ENCODE results near the gene PRKAB1.

Gene PRKAB1

DNA sequence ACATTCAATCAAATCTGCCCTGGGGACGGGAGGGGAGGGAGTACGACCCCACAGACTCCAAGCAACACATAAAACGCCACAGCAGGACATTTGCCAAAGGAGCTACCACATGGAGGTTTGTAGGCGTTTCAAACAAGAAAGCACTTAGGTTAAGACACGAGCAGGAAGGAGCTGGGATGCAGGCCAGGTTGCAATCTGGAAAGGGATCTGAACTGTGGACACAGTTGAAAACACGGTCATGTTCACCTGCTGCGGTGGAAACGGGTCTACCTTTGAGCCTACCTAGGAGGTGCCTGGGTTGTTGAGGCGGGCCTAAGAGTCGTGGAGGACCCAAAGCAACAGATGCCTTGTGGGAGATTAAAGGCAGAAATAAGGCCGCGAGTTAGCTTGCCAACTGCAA, 18.4 kb downstream of the PRKAB1 start:
- Mint-ChIP-seq H3K9me3 (no peaks in the 10 kb centered on the region), H3K27ac (no peak overlapping the region), H3K4me3 (no peak overlapping the region), H3K4me1 (peaks cover 17% of the 10 kb centered on the region), H3K27me3 (no peaks in the 10 kb centered on the region)
- DNase-seq (no peak), ATAC-seq (no peak)

DNA sequence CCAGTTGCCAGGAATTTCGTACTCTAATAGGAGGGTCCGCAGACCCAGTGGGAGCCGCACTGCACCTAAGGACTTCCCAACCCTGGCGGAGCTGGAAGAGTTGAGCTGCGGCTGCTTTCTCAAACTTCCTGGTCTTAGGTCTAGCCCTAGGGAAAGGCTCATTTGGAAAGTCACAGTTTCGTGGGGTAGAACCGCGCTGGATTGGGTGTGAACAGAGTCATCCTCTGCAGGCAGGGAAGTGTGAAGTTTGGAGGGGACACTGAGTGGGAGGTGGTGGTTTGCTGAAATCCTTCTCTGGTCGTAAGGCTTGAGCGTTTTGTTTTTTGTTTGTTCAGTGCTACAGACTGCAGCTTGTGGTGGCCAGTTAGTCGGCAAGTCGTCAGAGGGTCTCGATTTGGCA, 18.8 kb downstream of the PRKAB1 start:
- peaks cover 13% of the 10 kb centered on the region for H3K4me1 Mint-ChIP-seq
- H3K9me3 Mint-ChIP-seq: no peaks in the 10 kb centered on the region
- DNase-seq: no peak
- H3K27ac Mint-ChIP-seq: peak overlapping the region in 1 of 2 donors; percentile 74
- no peak overlapping the region for H3K4me3 Mint-ChIP-seq
- ATAC-seq: no peak
- H3K27me3 Mint-ChIP-seq: no peaks in the 10 kb centered on the region

DNA sequence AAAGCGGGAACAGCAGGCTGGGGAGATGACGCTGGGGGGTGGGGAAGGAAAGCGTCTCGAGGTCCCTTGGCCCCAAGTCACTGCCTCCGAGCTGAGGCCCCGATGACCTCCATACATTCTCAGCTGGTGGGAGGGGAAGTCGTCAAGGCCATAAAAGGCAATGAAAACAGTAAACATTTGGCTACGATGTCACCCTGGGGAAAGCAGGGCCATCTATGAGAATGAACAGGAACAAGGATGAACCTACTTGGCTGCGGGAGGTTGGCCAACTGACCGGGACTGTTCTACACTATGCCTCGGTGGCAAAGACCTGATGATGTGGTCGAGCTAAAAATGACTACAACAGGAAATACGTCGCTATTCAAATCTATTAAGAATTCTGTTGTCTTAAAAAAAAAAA, 19.5 kb downstream of the PRKAB1 start:
- no peak overlapping the region for H3K27ac Mint-ChIP-seq
- H3K4me3 Mint-ChIP-seq: no peak overlapping the region
- peaks cover 7% of the 10 kb centered on the region for H3K4me1 Mint-ChIP-seq
- no peak for DNase-seq
- ATAC-seq: no peak
- no peaks in the 10 kb centered on the region for H3K9me3 Mint-ChIP-seq
- no peaks in the 10 kb centered on the region for H3K27me3 Mint-ChIP-seq

- Mint-ChIP-seq H3K27ac (peak overlapping the region in 1 of 2 donors; percentile 86), H3K9me3 (no peaks in the 10 kb centered on the region), H3K27me3 (no peaks in the 10 kb centered on the region), H3K4me1 (peaks cover 2% of the 10 kb centered on the region), H3K4me3 (no peak overlapping the region)
- ATAC-seq: no peak
- no peak for DNase-seq
These were observed 19.9 kb downstream of the PRKAB1 start for GRCh38 chr12:119687879-119688278.

DNA sequence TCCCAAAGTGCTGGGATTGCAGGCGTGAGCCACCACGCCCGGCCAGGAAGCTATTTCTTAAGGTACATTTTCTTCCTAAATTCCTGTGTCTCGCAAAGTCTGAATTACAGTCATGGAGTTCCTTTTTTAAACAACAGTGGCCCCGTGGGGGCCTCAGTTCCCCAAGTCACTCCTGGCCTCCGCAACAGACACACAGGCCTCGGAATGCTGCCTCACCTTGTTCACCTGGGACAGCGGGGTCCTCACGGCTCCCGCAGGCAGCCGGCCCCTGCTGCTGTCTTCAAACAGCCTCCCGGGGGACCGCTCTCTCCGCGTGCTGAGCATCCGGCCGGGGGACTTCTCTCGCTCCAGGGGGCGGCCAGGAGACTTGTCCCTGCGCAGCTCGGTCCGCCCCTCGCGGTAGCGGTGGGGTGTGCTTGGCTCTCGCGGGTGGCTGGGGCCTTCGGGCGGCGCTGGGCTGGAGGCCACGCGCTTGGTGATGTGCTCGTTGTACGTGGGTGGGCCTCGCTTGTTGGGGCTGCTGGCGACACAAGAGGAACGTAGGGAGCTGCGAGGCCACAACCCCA, 22.1 kb downstream of the PRKAB1 start:
- Mint-ChIP-seq H3K27me3 (no peaks in the 10 kb centered on the region), H3K9me3 (no peaks in the 10 kb centered on the region), H3K4me3 (no peak overlapping the region), H3K27ac (no peak overlapping the region), H3K4me1 (no peaks in the 10 kb centered on the region)
- no peak for ATAC-seq
- no peak for DNase-seq

GRCh38 chr12:119691202-119691810, 23.4 kb downstream of the PRKAB1 start:
- DNase-seq (no peak), ATAC-seq (no peak)
- Mint-ChIP-seq H3K4me3 (no peak overlapping the region), H3K4me1 (no peaks in the 10 kb centered on the region), H3K27me3 (no peaks in the 10 kb centered on the region), H3K9me3 (no peaks in the 10 kb centered on the region), H3K27ac (no peak overlapping the region)

- Mint-ChIP-seq H3K27ac (no peak overlapping the region), H3K4me3 (no peak overlapping the region), H3K9me3 (no peaks in the 10 kb centered on the region), H3K4me1 (no peaks in the 10 kb centered on the region), H3K27me3 (no peaks in the 10 kb centered on the region)
- ATAC-seq (no peak), DNase-seq (no peak)
These were observed 24.5 kb downstream of the PRKAB1 start for GRCh38 chr12:119692410-119692809.

DNA sequence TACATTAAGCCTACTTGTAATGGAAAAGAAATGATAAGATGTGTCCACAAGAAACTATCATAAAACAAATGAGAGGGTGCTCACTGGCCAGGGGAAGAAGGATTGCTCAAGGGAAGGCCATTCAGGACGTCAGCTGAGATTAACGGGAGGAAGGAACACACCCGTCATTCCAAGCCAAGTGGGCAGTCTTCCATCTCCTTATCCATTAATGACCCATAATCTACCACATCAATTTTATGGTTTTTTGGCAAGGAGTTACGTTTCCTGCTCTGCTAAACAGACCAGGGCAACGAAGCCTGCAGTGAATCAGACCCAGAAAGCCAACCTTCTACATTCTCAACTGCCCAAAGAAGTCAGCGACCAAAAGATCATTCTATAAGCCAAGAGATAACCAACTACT, 25.1 kb downstream of the PRKAB1 start:
- no peaks in the 10 kb centered on the region for H3K4me1 Mint-ChIP-seq
- no peak for DNase-seq
- H3K27me3 Mint-ChIP-seq: no peaks in the 10 kb centered on the region
- no peak overlapping the region for H3K4me3 Mint-ChIP-seq
- no peak for ATAC-seq
- H3K27ac Mint-ChIP-seq: no peak overlapping the region
- no peaks in the 10 kb centered on the region for H3K9me3 Mint-ChIP-seq

DNA sequence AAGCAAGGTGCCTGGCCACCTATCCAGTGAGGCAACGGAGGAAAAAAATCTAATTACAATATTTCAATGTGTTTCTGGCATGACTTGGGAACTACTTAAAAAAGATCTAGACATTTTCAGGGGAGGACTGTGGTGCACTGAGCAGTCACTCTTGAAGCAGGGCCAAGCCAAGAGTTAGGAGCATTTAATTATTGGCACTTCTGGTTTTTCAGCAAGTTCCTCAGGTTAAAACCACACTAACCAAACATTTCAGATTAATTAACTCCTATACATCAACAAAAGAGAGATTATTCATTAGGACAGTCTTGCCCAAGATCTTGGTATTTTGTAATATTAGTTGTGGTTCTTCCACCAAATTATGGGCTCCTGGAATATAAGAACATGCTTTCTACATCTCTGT, 25.6 kb downstream of the PRKAB1 start:
- Mint-ChIP-seq H3K27me3 (no peaks in the 10 kb centered on the region), H3K9me3 (no peaks in the 10 kb centered on the region), H3K27ac (peak overlapping the region in 1 of 2 donors; percentile 42), H3K4me1 (no peaks in the 10 kb centered on the region), H3K4me3 (no peak overlapping the region)
- no peak for DNase-seq
- no peak for ATAC-seq

- no peak overlapping the region for H3K27ac Mint-ChIP-seq
- H3K4me1 Mint-ChIP-seq: no peaks in the 10 kb centered on the region
- H3K27me3 Mint-ChIP-seq: no peaks in the 10 kb centered on the region
- ATAC-seq (no peak), DNase-seq (no peak)
- H3K9me3 Mint-ChIP-seq: no peaks in the 10 kb centered on the region
- no peak overlapping the region for H3K4me3 Mint-ChIP-seq
These were observed 26.2 kb downstream of the PRKAB1 start for GRCh38 chr12:119694111-119694510.

GRCh38 chr12:119695034-119695433, 27.1 kb downstream of the PRKAB1 start:
- H3K27ac Mint-ChIP-seq: no peak overlapping the region
- no peak overlapping the region for H3K4me3 Mint-ChIP-seq
- no peaks in the 10 kb centered on the region for H3K4me1 Mint-ChIP-seq
- ATAC-seq: no peak
- DNase-seq: no peak
- no peaks in the 10 kb centered on the region for H3K27me3 Mint-ChIP-seq
- no peaks in the 10 kb centered on the region for H3K9me3 Mint-ChIP-seq

GRCh38 chr12:119696943-119697342, 29.0 kb downstream of the PRKAB1 start:
- H3K9me3 Mint-ChIP-seq: no peaks in the 10 kb centered on the region
- ATAC-seq (no peak), DNase-seq (no peak)
- no peaks in the 10 kb centered on the region for H3K4me1 Mint-ChIP-seq
- H3K4me3 Mint-ChIP-seq: no peak overlapping the region
- no peaks in the 10 kb centered on the region for H3K27me3 Mint-ChIP-seq
- H3K27ac Mint-ChIP-seq: no peak overlapping the region

GRCh38 chr12:119699199-119699760, 31.3 kb downstream of the PRKAB1 start:
- no peak overlapping the region for H3K27ac Mint-ChIP-seq
- H3K27me3 Mint-ChIP-seq: no peaks in the 10 kb centered on the region
- H3K4me1 Mint-ChIP-seq: no peaks in the 10 kb centered on the region
- DNase-seq (no peak), ATAC-seq (no peak)
- no peak overlapping the region for H3K4me3 Mint-ChIP-seq
- H3K9me3 Mint-ChIP-seq: no peaks in the 10 kb centered on the region

- H3K27ac Mint-ChIP-seq: no peak overlapping the region
- ATAC-seq (no peak), DNase-seq (no peak)
- H3K4me3 Mint-ChIP-seq: no peak overlapping the region
- no peaks in the 10 kb centered on the region for H3K27me3 Mint-ChIP-seq
- H3K4me1 Mint-ChIP-seq: no peaks in the 10 kb centered on the region
- H3K9me3 Mint-ChIP-seq: no peaks in the 10 kb centered on the region
These were observed 32.1 kb downstream of the PRKAB1 start for GRCh38 chr12:119700078-119700477.

DNA sequence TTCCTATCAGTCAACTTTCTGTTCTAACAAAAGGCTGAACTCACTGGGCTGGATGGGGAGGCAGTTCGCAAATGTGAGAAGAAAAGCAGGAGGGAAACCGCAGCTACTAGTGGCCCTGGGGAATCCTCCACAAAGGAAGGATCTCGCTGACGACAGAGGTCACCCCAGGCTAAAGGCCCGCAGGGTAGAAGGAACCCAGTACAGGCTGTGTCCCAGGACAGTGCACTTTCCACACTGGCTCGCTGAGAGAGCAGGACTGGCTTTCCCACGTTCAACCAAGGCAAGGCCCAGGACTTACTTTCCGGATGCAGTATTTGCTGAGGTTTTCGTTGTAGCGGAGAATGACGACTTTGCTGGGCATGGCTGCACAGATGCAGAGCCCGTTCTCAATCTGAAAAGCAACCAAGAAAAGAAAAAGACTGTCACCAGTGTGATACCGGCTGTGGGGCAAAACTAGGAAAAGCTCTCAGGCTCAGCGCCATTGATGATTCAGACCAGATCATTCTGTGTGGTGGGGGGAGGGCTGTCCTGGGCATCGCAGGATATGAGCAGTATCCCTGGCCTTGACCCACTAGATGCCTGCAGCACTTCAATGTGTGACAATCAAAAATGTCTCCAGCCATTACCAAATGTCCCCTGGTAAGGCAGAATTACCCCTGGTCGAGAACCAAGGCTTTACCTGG, 36.3 kb downstream of the PRKAB1 start:
- no peaks in the 10 kb centered on the region for H3K4me1 Mint-ChIP-seq
- no peak overlapping the region for H3K27ac Mint-ChIP-seq
- H3K9me3 Mint-ChIP-seq: no peaks in the 10 kb centered on the region
- H3K4me3 Mint-ChIP-seq: no peak overlapping the region
- ATAC-seq (no peak), DNase-seq (no peak)
- no peaks in the 10 kb centered on the region for H3K27me3 Mint-ChIP-seq

GRCh38 chr12:119705182-119705581, 37.2 kb downstream of the PRKAB1 start:
- Mint-ChIP-seq H3K9me3 (no peaks in the 10 kb centered on the region), H3K27ac (no peak overlapping the region), H3K27me3 (no peaks in the 10 kb centered on the region), H3K4me3 (no peak overlapping the region), H3K4me1 (no peaks in the 10 kb centered on the region)
- ATAC-seq: no peak
- DNase-seq: no peak

All from stimulated activated naive CD8-positive, alpha-beta T cell treated with anti-CD3 and anti-CD28 coated beads, Interleukin-15, amount 100 ng/mL, for 72 hours (primary cell).